Measurements from ENCODE around the gene ARMCX6.
"Not testable (repeated sequence)": the region's sequence is repeated elsewhere in the genome, so short reads cannot be mapped to it uniquely, and the experiment has no call there.

ARMCX6 gene

DNA sequence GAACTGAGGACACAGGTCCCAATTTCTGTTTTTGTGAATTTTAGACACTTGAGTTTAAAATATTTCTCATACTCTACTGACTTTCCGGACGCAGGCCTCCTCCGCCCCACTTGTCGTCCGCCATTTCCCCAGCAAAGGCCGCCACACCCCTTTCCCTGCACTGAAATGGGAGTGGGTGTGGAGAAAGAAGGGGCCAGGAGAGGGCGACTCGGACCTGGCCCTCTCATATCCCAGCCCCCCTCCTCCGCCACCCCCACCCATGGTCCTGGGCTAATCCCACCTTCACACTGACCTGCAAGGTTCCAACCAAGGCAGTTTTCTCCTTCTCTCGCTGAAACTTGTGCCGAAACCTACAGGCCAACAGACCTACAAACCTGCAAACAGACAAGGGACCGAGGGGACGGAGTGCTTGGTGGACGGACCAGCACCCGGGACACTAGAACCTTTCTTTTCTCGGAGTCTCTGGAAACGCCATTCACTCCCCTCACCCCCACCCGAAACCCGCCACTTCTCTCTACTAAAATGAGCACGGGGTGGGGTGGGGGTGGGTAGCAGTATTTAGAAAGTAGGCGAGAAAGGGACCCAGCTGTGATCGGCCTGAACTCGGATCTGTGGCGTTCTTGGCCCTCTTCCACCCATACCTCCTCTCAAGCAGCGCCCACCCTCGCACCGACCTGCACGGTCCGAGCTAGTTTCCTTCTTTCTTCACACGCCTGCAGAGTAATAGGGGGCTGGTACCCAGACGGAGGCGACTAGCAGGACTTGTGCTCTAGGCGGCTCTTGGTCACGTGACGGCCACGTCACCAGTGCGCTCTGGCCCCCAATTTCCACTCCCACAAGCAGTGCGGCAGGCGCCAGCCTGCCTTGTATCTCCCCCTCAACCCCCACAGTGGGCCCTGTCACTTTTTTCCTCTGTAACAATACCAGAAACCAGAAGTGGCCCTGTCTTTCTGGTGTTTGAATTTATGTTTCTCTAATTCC is at the start of gene ARMCX6:
Gene ARMCX6, minus strand, starts transcription at position 790 of the 981 bp plus-strand sequence. CDS start 1,380 bp downstream, outside the sequence.
- DNase-seq: peak; percentile 67

DNA sequence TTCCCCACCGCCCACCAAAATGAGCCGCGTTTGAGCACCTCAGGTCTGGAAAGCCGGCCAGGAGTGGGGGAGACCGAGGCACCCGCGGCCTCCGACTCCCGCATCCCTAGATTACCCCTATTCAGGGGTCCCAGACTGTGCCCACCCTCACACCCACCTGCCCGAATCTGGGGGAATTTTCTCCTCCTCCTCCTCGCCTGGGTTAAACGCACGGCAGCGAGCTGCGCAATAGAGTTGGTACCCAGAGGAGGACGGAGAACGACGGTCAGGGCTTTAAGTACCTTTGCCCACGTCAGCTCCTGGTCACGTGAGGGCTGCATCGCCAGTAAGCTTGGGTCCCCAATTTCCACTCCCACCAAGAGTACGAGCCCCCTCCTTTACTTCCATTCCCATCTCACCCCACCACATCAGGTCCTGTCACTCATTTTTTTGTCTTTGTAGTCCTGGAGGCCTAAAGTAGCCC is 41.8 kb upstream of the ARMCX6 start, which contains the start of gene ARMCX2:
Gene ARMCX2, minus strand, starts transcription at position 250 of the 463 bp plus-strand sequence. CDS start 2,262 bp downstream, outside the sequence.
- no peak for DNase-seq

- DNase-seq: peak; percentile 65
Measured at GRCh38 chrX:101658661-101659491, 41.1 kb upstream of the ARMCX6 start.

GRCh38 chrX:101657495-101657894 is 39.7 kb upstream of the ARMCX6 start:
- DNase-seq: no peak

DNA sequence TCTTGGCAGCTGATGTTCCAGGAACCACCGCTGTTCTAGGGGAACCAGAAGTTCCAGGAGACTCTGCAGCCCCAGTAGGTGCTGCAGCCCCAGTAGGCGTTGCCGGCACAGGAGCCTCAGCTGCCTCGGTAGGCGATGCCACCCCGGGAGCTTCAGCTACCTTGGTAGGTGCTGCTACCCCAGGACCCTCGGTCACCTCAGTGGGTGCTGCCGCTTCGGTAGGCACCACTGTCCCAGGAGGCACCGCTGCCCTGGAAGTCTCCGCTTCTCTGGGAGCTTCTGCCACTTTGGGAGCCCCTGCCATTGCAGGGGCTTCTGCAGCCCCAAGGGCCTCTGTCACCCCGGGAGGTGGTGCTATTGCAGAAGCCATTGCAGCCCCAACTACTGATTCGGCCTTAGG is 39.0 kb upstream of the ARMCX6 start:
- no peak for DNase-seq

DNA sequence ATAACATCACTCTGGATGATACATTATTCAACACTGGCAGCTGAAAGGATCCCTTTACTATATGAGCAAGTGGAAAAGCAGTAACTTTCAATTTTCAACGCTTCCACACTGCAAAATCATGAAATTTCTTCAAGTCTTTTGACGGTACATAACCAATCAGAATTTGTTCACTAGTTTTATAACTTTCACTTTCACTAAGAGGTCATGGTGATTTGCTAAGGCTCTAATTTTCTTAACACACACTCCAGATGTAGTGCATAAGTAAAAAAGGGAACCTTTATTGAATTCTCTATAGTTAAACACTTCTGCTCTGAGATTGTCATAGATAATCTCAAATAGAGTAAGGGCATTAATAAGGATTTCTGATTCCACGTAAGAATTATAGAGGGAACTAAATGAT is 37.7 kb upstream of the ARMCX6 start:
- DNase-seq: no peak

DNA sequence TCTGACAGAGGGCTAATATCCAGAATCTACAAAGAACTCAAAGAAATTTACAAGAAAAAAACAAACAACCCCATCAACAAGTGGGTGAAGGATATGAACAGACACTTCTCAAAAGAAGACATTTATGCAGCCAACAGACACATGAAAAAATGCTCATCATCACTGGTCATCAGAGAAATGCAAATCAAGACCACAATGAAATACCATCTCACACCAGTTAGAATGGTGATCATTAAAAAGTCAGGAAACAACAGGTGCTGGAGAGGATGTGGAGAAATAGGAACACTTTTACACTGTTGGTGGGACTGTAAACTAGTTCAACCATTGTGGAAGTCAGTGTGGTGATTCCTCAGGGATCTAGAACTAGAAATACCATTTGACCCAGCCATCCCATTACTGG is 29.9 kb upstream of the ARMCX6 start:
- DNase-seq: not testable (repeated sequence)

GRCh38 chrX:101642093-101642492 is 24.3 kb upstream of the ARMCX6 start:
- DNase-seq: no peak

- DNase-seq: no peak
Measured at GRCh38 chrX:101639583-101639982, 21.8 kb upstream of the ARMCX6 start.

GRCh38 chrX:101619364-101619763 is 1.6 kb upstream of the ARMCX6 start:
- no peak for DNase-seq

GRCh38 chrX:101605728-101606127 is 12.1 kb downstream of the ARMCX6 start:
- DNase-seq: no peak

DNA sequence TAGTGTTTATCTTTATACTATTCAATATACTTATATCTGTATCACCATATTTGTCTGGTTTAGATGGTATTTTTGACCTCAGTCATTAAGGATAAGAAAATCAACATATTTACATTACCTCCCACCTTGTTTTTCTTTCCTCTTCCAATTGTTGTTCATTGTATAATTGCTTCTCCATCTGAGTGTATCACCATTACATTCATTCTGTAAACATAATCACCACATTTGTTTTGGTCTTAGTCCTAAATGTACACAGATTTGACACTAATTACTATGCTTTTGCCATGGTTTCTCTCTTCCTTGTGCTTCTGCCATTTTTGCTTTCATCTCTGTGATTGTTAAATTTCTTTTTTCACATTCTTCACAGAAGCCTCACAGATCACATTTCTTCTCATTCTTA is 12.7 kb downstream of the ARMCX6 start:
- no peak for DNase-seq

DNA sequence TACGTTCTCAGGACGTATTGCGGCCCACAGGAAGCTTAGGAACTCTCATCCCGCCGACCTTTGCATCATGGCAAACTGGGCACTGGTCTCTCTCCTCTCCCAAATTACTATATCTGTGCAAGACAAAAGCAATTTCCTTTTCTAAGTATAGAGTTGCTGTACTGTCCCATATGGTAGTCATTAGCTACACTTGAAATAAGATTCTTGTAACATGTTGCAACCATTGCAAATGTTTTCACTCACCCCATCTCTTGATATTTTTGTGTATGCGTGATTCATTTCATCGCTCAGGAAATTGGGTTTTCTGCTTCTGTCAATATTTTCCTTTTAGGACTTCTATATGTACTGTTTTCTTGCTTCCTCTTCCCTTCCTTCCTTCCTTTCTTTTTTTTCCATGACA is 15.7 kb downstream of the ARMCX6 start:
- no peak for DNase-seq

GRCh38 chrX:101599592-101599991 is 18.2 kb downstream of the ARMCX6 start:
- DNase-seq: not testable (repeated sequence)

DNA sequence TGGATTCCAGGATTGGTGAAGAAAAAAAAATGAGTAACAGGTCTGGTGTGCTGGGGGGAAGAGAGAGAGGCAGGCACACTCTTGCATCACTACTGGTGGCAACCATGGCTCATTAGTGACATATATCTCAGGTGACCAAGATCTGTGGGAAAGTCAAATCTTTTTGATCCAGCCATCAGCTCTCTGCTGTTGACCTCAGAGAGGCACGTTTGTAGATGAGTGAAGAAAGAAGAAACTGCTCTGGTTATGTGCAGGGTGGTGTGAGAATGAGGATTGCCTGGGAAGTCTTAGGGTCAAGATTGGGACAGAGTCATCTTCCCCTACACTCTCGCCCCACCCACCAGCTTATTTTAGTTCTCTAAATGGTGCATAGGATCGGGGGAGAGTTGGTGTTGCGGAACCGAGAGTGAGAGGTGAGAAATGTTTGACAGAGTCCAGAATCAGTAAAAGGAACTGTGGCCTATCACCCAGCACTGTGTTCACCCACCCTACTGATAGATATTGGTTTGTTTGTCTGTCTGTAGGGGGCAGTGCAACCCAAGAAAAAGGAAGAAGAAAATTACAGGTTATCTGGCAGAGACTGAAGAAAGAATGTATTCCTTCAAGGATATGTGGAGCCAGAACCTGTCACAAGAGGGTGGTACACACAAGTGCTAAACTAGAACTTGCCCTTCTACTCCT is 21.9 kb downstream of the ARMCX6 start:
- DNase-seq: no peak
